HL-60 (cell line): ENCODE data around the gene KCNH5.

Source experiments
- CTCF ChIP-seq: IDR thresholded peaks from one replicate; pipeline ENCODE4 v1.5.1; 2011; ENCODE audit warnings: low read length, control low read depth, inconsistent platforms; ENCODE audit not compliant: insufficient read depth
- SPI1 ChIP-seq: IDR thresholded peaks from 2 replicates; pipeline ENCODE4 v1.6.1; 2012; ENCODE audit warnings: low read depth, mild to moderate bottlenecking, borderline replicate concordance

GRCh38 chr14:62956413-62956812 lies 88.8 kb downstream of the KCNH5 start:
- TF ChIP-seq CTCF (no peak), SPI1 (no peak)
